Measurements from ENCODE around the gene CCDC152. TPM values are rescaled to one million over a fixed set of nuclear protein-coding genes. Genes with fewer than 3 reads are reported as not detected.

The CCDC152 gene
- total RNA-seq, 2 experiments from 2014 or later: 12.2 to 13.2 TPM

GRCh38 chr5:42750507-42750906 is 6.1 kb upstream of the CCDC152 start:
- ATAC-seq: no peak
- H3K27me3 Mint-ChIP-seq: no peaks in the 10 kb centered on the region
- no peak for DNase-seq
- H3K4me1 Mint-ChIP-seq: peaks cover 4% of the 10 kb centered on the region
- H3K4me3 Mint-ChIP-seq: no peak overlapping the region
- intact Hi-C loops (cut with DNase I, micrococcal nuclease): loop anchor here in 1 of 2 experiments (10.0 kb wide), 1 partner anchor 294 kb away; the partner anchor contains the start of gene ANXA2R
- no peak overlapping the region for H3K27ac Mint-ChIP-seq
- no peaks in the 10 kb centered on the region for H3K9me3 Mint-ChIP-seq (ENCODE audit: low read depth)
- ChIA-PET CTCF (interaction anchor here (1.4 kb wide), 1 partner anchor 693 kb away, joined by 5 read pairs; no protein-coding TSS in a partner anchor), POLR2A (no interaction called here)
- H3K36me3 Mint-ChIP-seq (ENCODE audit: low read depth): no peaks in the 10 kb centered on the region

GRCh38 chr5:42751044-42751443 is 5.6 kb upstream of the CCDC152 start:
- no peaks in the 10 kb centered on the region for H3K27me3 Mint-ChIP-seq
- DNase-seq (no peak), ATAC-seq (no peak)
- H3K27ac Mint-ChIP-seq: no peak overlapping the region
- H3K4me3 Mint-ChIP-seq: no peak overlapping the region
- intact Hi-C loops (cut with DNase I, micrococcal nuclease): loop anchor here in 1 of 2 experiments (10.0 kb wide), 1 partner anchor 294 kb away; the partner anchor contains the start of gene ANXA2R
- ChIA-PET CTCF (interaction anchor here (1.1 to 1.4 kb wide), 2 partner anchors 8 to 694 kb away, joined by 4 to 5 read pairs; no protein-coding TSS in a partner anchor), POLR2A (no interaction called here)
- H3K4me1 Mint-ChIP-seq: peaks cover 4% of the 10 kb centered on the region
- H3K36me3 Mint-ChIP-seq (ENCODE audit: low read depth): no peaks in the 10 kb centered on the region
- H3K9me3 Mint-ChIP-seq (ENCODE audit: low read depth): no peaks in the 10 kb centered on the region

- intact Hi-C loops (cut with DNase I, micrococcal nuclease): loop anchor here in 1 of 2 experiments (10.0 kb wide), 1 partner anchor 292 kb away; the partner anchor contains the start of gene ANXA2R
- Mint-ChIP-seq H3K36me3 (ENCODE audit: low read depth) (no peaks in the 10 kb centered on the region), H3K4me3 (no peak overlapping the region), H3K9me3 (ENCODE audit: low read depth) (no peaks in the 10 kb centered on the region), H3K27ac (no peak overlapping the region), H3K27me3 (peaks cover 2% of the 10 kb centered on the region), H3K4me1 (peaks cover 8% of the 10 kb centered on the region)
- ATAC-seq (no peak), DNase-seq (no peak)
- POLR2A ChIA-PET: no interaction called here
- CTCF ChIA-PET: interaction anchor here (1.0 to 1.4 kb wide), 2 partner anchors 14 to 28 kb away, joined by 3 read pairs; no protein-coding TSS in a partner anchor
Measured at GRCh38 chr5:42753099-42753498, 3.5 kb upstream of the CCDC152 start.

GRCh38 chr5:42759456-42759855 is 2.8 kb downstream of the CCDC152 start:
- DNase-seq: no peak
- Mint-ChIP-seq H3K27me3 (peaks cover 6% of the 10 kb centered on the region), H3K4me1 (peaks cover 6% of the 10 kb centered on the region), H3K4me3 (no peak overlapping the region), H3K27ac (no peak overlapping the region), H3K9me3 (ENCODE audit: low read depth) (no peaks in the 10 kb centered on the region), H3K36me3 (ENCODE audit: low read depth) (peaks cover 3% of the 10 kb centered on the region)
- ATAC-seq: no peak
- intact Hi-C loops (cut with DNase I, micrococcal nuclease): loop anchor here in 1 of 2 experiments (10.0 kb wide), 1 partner anchor 285 kb away; the partner anchor contains the start of gene ANXA2R
- ChIA-PET POLR2A (no interaction called here), CTCF (no interaction called here)

- Mint-ChIP-seq H3K27me3 (peaks cover 6% of the 10 kb centered on the region), H3K36me3 (ENCODE audit: low read depth) (peaks cover 3% of the 10 kb centered on the region), H3K27ac (no peak overlapping the region), H3K4me1 (peaks cover 6% of the 10 kb centered on the region), H3K4me3 (no peak overlapping the region), H3K9me3 (ENCODE audit: low read depth) (no peaks in the 10 kb centered on the region)
- no peak for DNase-seq
- CTCF ChIA-PET: no interaction called here
- ATAC-seq: no peak
- POLR2A ChIA-PET: no interaction called here
- intact Hi-C loops (cut with DNase I, micrococcal nuclease): loop anchor here (10.0 kb wide), 2 partner anchors 124 to 906 kb away; no protein-coding TSS in a partner anchor
Measured at GRCh38 chr5:42760426-42760825, 3.8 kb downstream of the CCDC152 start.

GRCh38 chr5:42761791-42762190 is 5.2 kb downstream of the CCDC152 start:
- Mint-ChIP-seq H3K4me1 (peaks cover 6% of the 10 kb centered on the region), H3K9me3 (ENCODE audit: low read depth) (no peaks in the 10 kb centered on the region), H3K27ac (no peak overlapping the region), H3K27me3 (peaks cover 6% of the 10 kb centered on the region), H3K36me3 (ENCODE audit: low read depth) (peaks cover 3% of the 10 kb centered on the region), H3K4me3 (no peak overlapping the region)
- no peak for ATAC-seq
- POLR2A ChIA-PET: no interaction called here
- CTCF ChIA-PET: no interaction called here
- intact Hi-C loops (cut with DNase I, micrococcal nuclease): loop anchor here (10.0 kb wide), 2 partner anchors 123 to 907 kb away; no protein-coding TSS in a partner anchor
- DNase-seq: no peak

GRCh38 chr5:42767491-42768105 is 11.0 kb downstream of the CCDC152 start:
- intact Hi-C loops (cut with DNase I, micrococcal nuclease): loop anchor here (1.0 to 10.0 kb wide), 7 partner anchors 117 to 913 kb away; partner anchors contain the start of gene GHR (in 1 of the 2)
- no peak overlapping the region for H3K27ac Mint-ChIP-seq
- ATAC-seq (no peak), DNase-seq (no peak)
- H3K4me3 Mint-ChIP-seq: no peak overlapping the region
- H3K27me3 Mint-ChIP-seq: peaks cover 3% of the 10 kb centered on the region
- H3K4me1 Mint-ChIP-seq: no peaks in the 10 kb centered on the region
- ChIA-PET POLR2A (no interaction called here), CTCF (interaction anchor here (0.6 to 1.6 kb wide), 18 partner anchors 10 to 911 kb away, joined by 3 to 6 read pairs (median 4); partner anchors contain the start of gene GHR)
- H3K36me3 Mint-ChIP-seq (ENCODE audit: low read depth): peaks cover 4% of the 10 kb centered on the region
- H3K9me3 Mint-ChIP-seq (ENCODE audit: low read depth): no peaks in the 10 kb centered on the region

- DNase-seq (no peak), ATAC-seq (no peak)
- peaks cover 4% of the 10 kb centered on the region for H3K36me3 Mint-ChIP-seq (ENCODE audit: low read depth)
- intact Hi-C loops (cut with DNase I, micrococcal nuclease): loop anchor here (5.0 to 10.0 kb wide), 5 partner anchors 117 to 913 kb away; no protein-coding TSS in a partner anchor
- CTCF ChIA-PET: interaction anchor here (0.7 to 1.6 kb wide), 14 partner anchors 10 to 912 kb away, joined by 3 to 6 read pairs (median 4); no protein-coding TSS in a partner anchor
- H3K27me3 Mint-ChIP-seq: peaks cover 5% of the 10 kb centered on the region
- H3K4me1 Mint-ChIP-seq: no peaks in the 10 kb centered on the region
- no peaks in the 10 kb centered on the region for H3K9me3 Mint-ChIP-seq (ENCODE audit: low read depth)
- no peak overlapping the region for H3K27ac Mint-ChIP-seq
- POLR2A ChIA-PET: no interaction called here
- no peak overlapping the region for H3K4me3 Mint-ChIP-seq
Measured at GRCh38 chr5:42768106-42768504, 11.5 kb downstream of the CCDC152 start.

- ATAC-seq (no peak), DNase-seq (no peak)
- CTCF ChIA-PET: no interaction called here
- Mint-ChIP-seq H3K36me3 (ENCODE audit: low read depth) (peaks cover 4% of the 10 kb centered on the region), H3K4me1 (no peaks in the 10 kb centered on the region), H3K27me3 (peaks cover 5% of the 10 kb centered on the region), H3K9me3 (ENCODE audit: low read depth) (no peaks in the 10 kb centered on the region), H3K27ac (no peak overlapping the region), H3K4me3 (no peak overlapping the region)
- POLR2A ChIA-PET: no interaction called here
- intact Hi-C loops (cut with DNase I, micrococcal nuclease): no loop called here
Measured at GRCh38 chr5:42770003-42770402, 13.4 kb downstream of the CCDC152 start.

GRCh38 chr5:42772265-42772993 is 15.8 kb downstream of the CCDC152 start:
- peaks cover 4% of the 10 kb centered on the region for H3K36me3 Mint-ChIP-seq (ENCODE audit: low read depth)
- intact Hi-C loops (cut with DNase I, micrococcal nuclease): no loop called here
- no peak overlapping the region for H3K27ac Mint-ChIP-seq
- no peak overlapping the region for H3K4me3 Mint-ChIP-seq
- H3K4me1 Mint-ChIP-seq: no peaks in the 10 kb centered on the region
- DNase-seq: no peak
- ChIA-PET POLR2A (no interaction called here), CTCF (no interaction called here)
- H3K27me3 Mint-ChIP-seq: peaks cover 7% of the 10 kb centered on the region
- H3K9me3 Mint-ChIP-seq (ENCODE audit: low read depth): no peaks in the 10 kb centered on the region
- no peak for ATAC-seq

- ChIA-PET POLR2A (no interaction called here), CTCF (no interaction called here)
- Mint-ChIP-seq H3K4me3 (no peak overlapping the region), H3K4me1 (no peaks in the 10 kb centered on the region), H3K36me3 (ENCODE audit: low read depth) (peaks cover 6% of the 10 kb centered on the region), H3K27ac (no peak overlapping the region), H3K9me3 (ENCODE audit: low read depth) (no peaks in the 10 kb centered on the region), H3K27me3 (peaks cover 2% of the 10 kb centered on the region)
- ATAC-seq: no peak
- no peak for DNase-seq
- intact Hi-C loops (cut with DNase I, micrococcal nuclease): no loop called here
Measured at GRCh38 chr5:42779083-42779482, 22.5 kb downstream of the CCDC152 start.

Data from activated CD4-positive, alpha-beta T cell treated with anti-CD3 and anti-CD28 coated beads for 36 hours (primary cell).